DND-41 (cell line): ENCODE results near the gene OR8H1.

Experiments
- ATAC-seq: fragments of 200-7000 bp; cut with Tn5 transposase; 3 replicates; pipeline ENCODE4 v1.9.1; 2021; ENCODE audit warnings: low read depth; ENCODE audit not compliant: insufficient read depth
- DNase-seq: peaks from one replicate; pipeline ENCODE4 v3.0.0-alpha.2; 2020
- H2AFZ ChIP-seq: 2 replicates; pipeline ENCODE4 v1.6.0; 2012; ENCODE audit warnings: low read depth, low read length
- H3K27ac ChIP-seq: 2 replicates; pipeline ENCODE4 v1.5.1; 2012; ENCODE audit warnings: low read length, inconsistent platforms
- H3K27me3 ChIP-seq: fragments of 200-600 bp; sonication (generic); 2 replicates; pipeline ENCODE4 v1.6.0; 2012; ENCODE audit warnings: low read length, mild to moderate bottlenecking, inconsistent platforms; ENCODE audit not compliant: insufficient read depth, poor library complexity
- H3K36me3 ChIP-seq: 2 replicates; pipeline ENCODE4 v1.5.1; 2012; ENCODE audit warnings: low read length, inconsistent platforms; ENCODE audit not compliant: insufficient read depth
- H3K4me1 ChIP-seq: 2 replicates; pipeline ENCODE4 v1.5.1; 2012; ENCODE audit warnings: mild to moderate bottlenecking, low read length; ENCODE audit not compliant: insufficient read depth
- H3K4me2 ChIP-seq: 2 replicates; pipeline ENCODE4 v1.6.0; 2012; ENCODE audit warnings: mild to moderate bottlenecking, moderate library complexity, low read length, inconsistent platforms; ENCODE audit not compliant: insufficient read depth
- H3K4me3 ChIP-seq, 2 experiments: fragments of 200-600 bp in 1 of 2; shearing (Covaris generic) in 1 of 2; 2 replicates each; pipeline ENCODE4 v1.5.1; 2012 to 2016; ENCODE audit warnings: inconsistent platforms in 2 of 2, low read length in 2 of 2, mild to moderate bottlenecking in 2 of 2, low read depth in 1 of 2, moderate library complexity in 1 of 2
- H3K79me2 ChIP-seq: 2 replicates; pipeline ENCODE4 v1.6.0; 2012; ENCODE audit warnings: low read length, inconsistent platforms; ENCODE audit not compliant: insufficient read depth
- H3K9ac ChIP-seq: 2 replicates; pipeline ENCODE4 v1.6.0; 2012; ENCODE audit warnings: low read depth, mild to moderate bottlenecking, inconsistent platforms, low read length, moderate library complexity
- H3K9me3 ChIP-seq: 2 replicates; pipeline ENCODE4 v1.5.1; 2012; ENCODE audit warnings: low read length, moderate library complexity, mild to moderate bottlenecking, inconsistent platforms; ENCODE audit not compliant: insufficient read depth, severe bottlenecking
- H4K20me1 ChIP-seq: 2 replicates; pipeline ENCODE4 v1.6.0; 2012; ENCODE audit warnings: low read length; ENCODE audit not compliant: insufficient read depth
- CTCF ChIP-seq: IDR thresholded peaks from 2 replicates; pipeline ENCODE4 v1.5.1; 2012; ENCODE audit warnings: borderline replicate concordance, low read length, moderate library complexity, mild to moderate bottlenecking; ENCODE audit not compliant: poor library complexity, severe bottlenecking; ENCODE audit errors: extremely low read depth
- EZH2 ChIP-seq: IDR thresholded peaks from 3 replicates; pipeline ENCODE4 v1.6.1; 2012; ENCODE audit warnings: borderline replicate concordance, low read depth, mild to moderate bottlenecking, moderate library complexity, low read length, inconsistent platforms; ENCODE audit not compliant: severe bottlenecking

Gene OR8H1

GRCh38 chr11:56292154-56292553 is at the start of gene OR8H1:
OR8H1 (minus strand) TSS chr11:56292254; CDS start chr11:56291062, 1,192 bp downstream.
- no peak within 1 kb of the TSS for H3K4me3 ChIP-seq
- no peaks in the 10 kb centered on the region for H4K20me1 ChIP-seq
- no peaks in the 10 kb centered on the region for H3K27me3 ChIP-seq
- no peak for TF ChIP-seq EZH2
- no peak for TF ChIP-seq CTCF
- H3K79me2 ChIP-seq = no peaks in the 10 kb centered on the region
- H2AFZ ChIP-seq = no peak within 1 kb of the TSS
- H3K9me3 ChIP-seq = no peaks in the 10 kb centered on the region
- H3K27ac ChIP-seq = no peak within 1 kb of the TSS
- DNase-seq (no peak), ATAC-seq (no peak)
- H3K4me2 ChIP-seq = no peak within 1 kb of the TSS
- H3K36me3 ChIP-seq = no peaks in the 10 kb centered on the region
- H3K9ac ChIP-seq = no peak within 1 kb of the TSS
- no peaks in the 10 kb centered on the region for H3K4me1 ChIP-seq

- no peak overlapping the region for H3K4me3 ChIP-seq
- H3K27me3 ChIP-seq = no peaks in the 10 kb centered on the region
- no peaks in the 10 kb centered on the region for H4K20me1 ChIP-seq
- DNase-seq = no peak
- no peaks in the 10 kb centered on the region for H3K79me2 ChIP-seq
- H3K9me3 ChIP-seq = no peaks in the 10 kb centered on the region
- H3K4me2 ChIP-seq = no peak overlapping the region
- no peaks in the 10 kb centered on the region for H3K36me3 ChIP-seq
- no peaks in the 10 kb centered on the region for H3K4me1 ChIP-seq
- H3K27ac ChIP-seq = no peak overlapping the region
- H2AFZ ChIP-seq = no peak overlapping the region
- no peak for ATAC-seq
- H3K9ac ChIP-seq = no peak overlapping the region
- TF ChIP-seq CTCF (no peak), EZH2 (no peak)
Observed at GRCh38 chr11:56340289-56340688, 48.2 kb upstream of the OR8H1 start.

GRCh38 chr11:56333156-56333555 is 41.1 kb upstream of the OR8H1 start:
- no peak overlapping the region for H3K27ac ChIP-seq
- H3K36me3 ChIP-seq = no peaks in the 10 kb centered on the region
- H3K9me3 ChIP-seq = no peaks in the 10 kb centered on the region
- H3K4me2 ChIP-seq = no peak overlapping the region
- DNase-seq = no peak
- no peak overlapping the region for H3K9ac ChIP-seq
- H2AFZ ChIP-seq = no peak overlapping the region
- H3K4me3 ChIP-seq = no peak overlapping the region
- ATAC-seq = no peak
- no peaks in the 10 kb centered on the region for H3K27me3 ChIP-seq
- no peaks in the 10 kb centered on the region for H3K4me1 ChIP-seq
- no peak for TF ChIP-seq CTCF
- TF ChIP-seq EZH2 = no peak
- H3K79me2 ChIP-seq = no peaks in the 10 kb centered on the region
- no peaks in the 10 kb centered on the region for H4K20me1 ChIP-seq
